ENCODE measurements around the gene RNF167.
"Not testable (repeated sequence)": the region's sequence is repeated elsewhere in the genome, so short reads cannot be mapped to it uniquely, and the experiment has no call there.

The RNF167 gene

GRCh38 chr17:4903051-4903818 is 36.8 kb upstream of the RNF167 start, which contains the start of gene CHRNE:
Gene CHRNE, minus strand, starts transcription at chr17:4903098. Its CDS starts 35 bp downstream, at chr17:4903063.
- FAIRE-seq = peak; percentile 94

- not testable (repeated sequence) for FAIRE-seq
Measured at GRCh38 chr17:4906642-4907041, 33.4 kb upstream of the RNF167 start.

DNA sequence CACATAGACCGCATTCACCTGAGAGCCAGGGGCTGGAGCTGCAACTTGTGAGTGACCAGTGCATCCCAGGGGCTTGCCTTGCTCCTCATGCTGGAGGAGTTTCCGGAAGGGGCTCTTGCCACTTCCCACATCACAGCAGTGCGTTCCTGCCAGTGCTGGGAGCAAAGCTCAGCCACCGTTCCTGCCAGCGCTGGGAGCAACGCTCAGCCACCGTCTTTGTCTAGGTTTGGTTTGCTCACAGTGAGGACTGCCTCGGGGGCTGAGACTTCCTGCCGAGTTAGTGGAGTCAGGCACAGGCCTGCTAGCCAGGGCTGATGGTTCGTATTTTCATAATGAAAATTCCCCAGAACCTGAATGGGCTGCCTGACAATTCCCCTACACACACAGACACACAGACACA is 31.8 kb upstream of the RNF167 start:
- no peak for FAIRE-seq

- peak; percentile 94 for FAIRE-seq
Measured at GRCh38 chr17:4908711-4909496, 31.2 kb upstream of the RNF167 start.

- FAIRE-seq = no peak
Measured at GRCh38 chr17:4913994-4914393, 26.1 kb upstream of the RNF167 start.

DNA sequence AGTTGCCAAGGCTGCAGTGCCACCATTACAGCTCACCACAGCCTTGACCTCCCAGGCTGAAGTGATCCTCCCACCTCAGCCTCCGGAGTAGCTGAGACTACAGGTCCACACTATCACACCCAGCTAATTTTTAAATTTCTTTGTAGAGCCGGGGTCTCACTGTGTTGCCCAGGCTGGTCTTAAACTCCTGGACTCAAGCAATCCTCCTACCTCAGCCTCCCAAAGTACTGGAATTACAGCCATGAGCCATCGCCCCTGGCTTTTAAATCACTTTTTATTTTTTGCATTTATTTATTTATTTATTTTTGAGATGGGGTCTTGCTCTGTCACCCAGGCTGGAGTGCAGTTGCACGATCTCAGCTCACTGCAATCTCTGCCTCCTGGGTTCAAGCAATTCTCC is 25.5 kb upstream of the RNF167 start:
- FAIRE-seq = not testable (repeated sequence)

GRCh38 chr17:4919511-4920047 is 20.5 kb upstream of the RNF167 start:
- no peak for FAIRE-seq

DNA sequence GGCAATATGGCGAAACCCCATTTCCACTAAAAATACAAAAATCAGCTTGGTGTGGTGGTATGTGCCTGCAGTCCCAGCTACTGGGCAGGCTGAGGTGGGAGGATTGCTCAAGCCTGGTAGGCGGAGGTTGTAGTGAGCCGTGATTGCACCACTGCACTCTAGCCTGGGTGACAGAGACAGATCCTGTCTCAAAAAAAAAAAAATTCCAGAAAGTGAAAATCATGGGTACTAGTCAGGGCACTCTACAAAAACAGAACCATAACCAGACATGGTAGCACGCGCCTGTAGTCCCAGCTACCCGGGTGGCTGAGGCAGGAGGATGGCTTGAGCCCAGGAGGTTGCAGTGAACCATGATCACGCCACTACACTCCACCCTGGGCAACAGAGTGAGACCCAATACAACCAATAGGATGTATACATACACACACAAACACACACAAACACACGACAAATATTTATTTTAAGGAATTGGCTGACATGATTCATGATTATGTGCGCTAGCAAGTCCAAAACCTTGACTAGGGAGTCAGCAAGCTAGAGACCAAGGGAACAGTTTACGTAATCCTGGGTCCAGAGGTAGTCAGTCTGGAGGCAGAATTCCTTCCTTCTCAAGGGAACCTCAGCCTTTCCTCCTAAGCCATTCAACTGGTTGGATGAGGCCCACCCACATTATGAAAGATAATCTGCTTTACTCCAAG is 19.6 kb upstream of the RNF167 start:
- FAIRE-seq = no peak

- FAIRE-seq = no peak
Measured at GRCh38 chr17:4921320-4921719, 18.7 kb upstream of the RNF167 start.

DNA sequence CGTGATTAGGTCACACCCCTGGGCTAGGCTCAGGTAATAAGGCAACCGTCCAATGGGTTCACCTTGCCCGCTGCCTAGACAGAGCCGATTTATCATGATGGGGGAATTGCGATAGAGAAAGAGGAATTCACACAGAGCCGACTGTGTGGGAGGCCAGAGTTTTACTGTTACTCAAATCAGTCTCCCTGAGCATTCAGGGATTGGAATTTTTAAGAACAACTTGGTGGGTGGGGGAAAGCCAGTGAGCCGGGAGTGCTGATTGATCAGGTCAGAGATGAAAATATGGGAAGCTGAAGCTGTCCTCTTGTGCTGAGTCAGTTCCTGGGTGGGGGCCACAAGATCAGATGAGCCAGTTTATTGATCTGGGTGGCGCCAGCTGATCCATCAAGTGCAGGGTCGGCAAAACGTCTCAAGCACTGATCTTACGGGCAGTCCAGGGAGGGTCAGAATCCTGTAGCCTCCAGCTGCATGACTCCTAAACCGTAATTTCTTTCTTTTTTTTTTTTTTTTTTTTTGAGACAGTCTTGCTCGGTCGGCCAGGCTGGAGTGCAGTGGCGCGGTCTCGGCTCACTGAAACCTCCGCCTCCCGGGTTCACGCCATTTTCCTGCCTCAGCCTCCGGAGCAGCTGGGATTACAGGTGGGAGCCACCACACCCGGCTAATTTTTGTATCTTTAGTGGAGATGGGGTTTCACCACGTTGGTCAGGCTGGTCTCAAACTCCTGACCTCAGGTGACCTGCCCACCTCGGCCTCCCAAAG is 13.3 kb upstream of the RNF167 start:
- FAIRE-seq = not testable (repeated sequence)

- FAIRE-seq = no peak
Measured at GRCh38 chr17:4928881-4929280, 11.2 kb upstream of the RNF167 start.

DNA sequence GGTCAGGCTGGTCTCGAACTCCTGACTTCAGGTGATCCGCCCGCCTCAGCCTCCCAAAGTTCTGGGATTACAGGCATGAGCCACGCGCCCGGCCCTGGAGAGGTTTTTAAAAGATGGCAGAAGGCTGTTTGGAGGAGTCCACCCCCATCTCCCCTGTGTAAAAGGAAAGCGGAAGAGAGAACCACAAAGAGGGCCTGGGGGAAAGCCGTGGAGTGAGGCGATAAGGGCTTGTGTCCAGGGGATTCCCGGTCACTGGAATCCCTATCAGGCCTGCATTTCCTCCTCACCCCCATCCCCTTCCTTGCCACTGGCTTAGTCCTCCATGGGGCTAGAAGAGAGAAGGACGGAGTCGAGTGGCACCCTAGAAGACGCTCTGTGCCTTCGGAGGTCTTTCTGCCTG is 8.1 kb upstream of the RNF167 start, which contains the start of gene GP1BA:
Gene GP1BA (plus strand): TSS at position 315 of the 400 bp plus-strand sequence. CDS start 328 bp downstream, outside the sequence.
- FAIRE-seq = no peak

GRCh38 chr17:4932756-4933155 is 7.3 kb upstream of the RNF167 start:
- FAIRE-seq = no peak

- FAIRE-seq = no peak
Measured at GRCh38 chr17:4933646-4934045, 6.4 kb upstream of the RNF167 start.

GRCh38 chr17:4934173-4934979 is 5.7 kb upstream of the RNF167 start:
- no peak for FAIRE-seq

DNA sequence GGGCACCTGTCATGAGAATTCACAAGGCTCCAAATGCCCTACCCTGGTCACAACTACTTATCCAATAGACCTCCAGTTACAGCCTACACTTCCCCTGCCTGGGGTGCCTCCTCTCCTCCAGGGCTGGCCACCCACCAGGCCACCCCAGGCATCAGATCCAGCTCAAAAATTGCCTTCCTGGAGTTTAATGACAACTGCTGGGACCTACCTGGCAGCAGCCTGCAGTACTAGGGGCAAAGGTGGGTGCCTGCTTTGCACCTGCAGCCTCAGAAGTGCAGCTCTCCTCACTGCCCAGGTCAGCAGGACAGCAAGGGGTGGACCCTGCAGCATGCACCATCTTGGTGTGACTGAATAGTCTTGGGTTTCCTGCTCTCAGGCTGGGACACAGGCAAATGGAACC is 4.4 kb upstream of the RNF167 start:
- FAIRE-seq = no peak

- no peak for FAIRE-seq
Measured at GRCh38 chr17:4936436-4936835, 3.6 kb upstream of the RNF167 start.

DNA sequence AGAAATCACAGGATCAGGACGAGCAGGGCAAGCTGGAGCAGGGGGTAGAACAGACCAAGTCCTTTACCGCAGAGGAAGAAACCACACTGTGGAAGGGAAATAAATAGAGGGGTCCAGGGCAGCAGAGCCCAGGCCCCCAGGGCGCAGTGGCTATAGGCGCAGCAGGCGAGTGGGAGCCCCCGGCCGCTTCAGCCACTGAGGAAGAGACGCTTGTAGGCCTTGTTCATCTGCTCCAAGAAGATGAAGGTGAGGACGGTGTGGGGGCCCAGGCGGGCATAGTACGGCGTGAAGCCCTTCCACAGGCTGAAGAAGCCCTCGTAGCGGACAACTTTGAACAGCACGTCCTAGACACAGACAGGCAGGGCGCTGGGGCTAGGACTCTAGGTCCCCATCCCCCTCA is 2.5 kb upstream of the RNF167 start:
- no peak for FAIRE-seq

DNA sequence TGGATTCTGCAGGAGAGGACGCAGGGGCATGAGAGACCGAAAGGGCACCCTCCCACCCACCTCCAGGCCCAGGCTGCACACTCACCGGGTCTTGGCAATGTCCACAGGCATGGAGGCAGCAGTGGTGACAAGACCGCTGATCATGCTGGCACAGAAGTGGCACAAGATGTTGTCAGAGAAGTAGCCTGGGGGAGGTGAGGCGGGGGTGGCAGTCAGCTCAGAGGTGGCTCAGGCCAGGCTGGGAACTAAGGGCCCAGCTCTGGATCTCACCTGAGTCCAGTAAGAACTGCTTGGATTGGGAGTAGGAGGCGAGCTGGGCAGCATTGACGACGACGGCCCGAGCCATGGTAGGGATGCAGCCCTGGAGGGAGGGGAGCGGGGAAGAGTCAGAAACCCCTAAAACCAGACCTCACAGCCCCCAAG is 2.0 kb upstream of the RNF167 start:
- no peak for FAIRE-seq

DNA sequence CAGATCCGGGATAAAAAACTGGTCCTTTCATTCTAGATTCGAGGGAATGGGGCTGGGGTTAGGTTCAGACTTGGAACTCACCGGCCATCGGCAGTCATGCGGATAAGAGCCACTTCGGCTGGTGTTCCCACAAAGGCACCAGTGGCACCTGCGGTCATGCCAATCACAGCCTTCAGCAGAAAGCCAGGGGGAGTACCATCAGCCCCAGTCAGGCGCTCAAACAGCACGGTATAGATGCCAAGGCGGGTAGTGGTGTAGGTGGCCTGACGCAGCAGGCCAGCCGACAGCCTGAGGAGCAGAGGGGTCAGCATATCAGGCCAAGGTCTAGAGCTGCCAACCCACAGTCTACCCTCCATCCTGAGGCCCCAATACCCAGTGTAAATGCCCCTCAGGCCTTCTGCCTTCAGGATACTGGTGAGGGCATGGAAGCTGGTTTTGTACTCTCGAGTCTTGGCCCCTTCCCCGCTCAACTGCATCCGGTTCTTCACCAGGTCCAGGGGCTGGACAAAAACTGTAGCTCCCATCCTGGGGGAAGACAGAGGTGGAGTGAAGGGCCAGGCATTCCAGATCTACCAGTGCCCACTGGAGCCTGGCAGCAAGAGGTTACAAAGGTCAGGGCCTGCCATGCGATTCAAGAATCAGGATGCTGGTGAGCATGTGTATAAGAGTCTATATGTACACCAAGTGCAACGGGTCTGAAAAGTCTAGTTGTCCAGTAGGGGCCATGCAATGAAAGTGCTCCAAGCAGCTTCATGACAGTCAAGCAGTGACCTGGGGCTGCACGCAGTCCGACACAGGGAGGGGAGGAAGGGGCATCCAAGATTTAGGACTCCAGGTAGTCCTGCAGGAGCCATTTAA is 1.2 kb upstream of the RNF167 start:
- FAIRE-seq = no peak

GRCh38 chr17:4939546-4939795 is 597 bp upstream of the RNF167 start:
- FAIRE-seq = no peak

Measured in G401.6 (cell line).